ENCODE measurements around the gene HMCN1.

DNA sequence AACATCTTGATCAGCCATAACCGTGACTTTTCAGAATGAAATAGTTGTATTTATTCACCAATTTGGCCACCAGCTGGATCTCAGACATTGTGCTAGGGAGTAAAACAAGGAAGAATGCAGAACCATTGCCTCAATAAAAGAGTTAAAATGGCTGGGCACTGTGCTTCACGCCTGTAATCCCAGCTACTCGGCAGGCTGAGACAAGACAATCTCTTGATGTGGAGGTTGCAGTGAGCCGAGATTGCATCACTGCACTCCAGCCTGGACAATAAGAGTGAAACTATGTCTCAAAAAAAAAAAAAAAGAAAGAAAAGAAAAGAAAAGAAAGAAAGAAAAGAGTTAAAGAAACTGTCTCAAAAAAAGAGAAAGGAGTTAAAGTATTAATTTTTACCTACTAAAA is 441.4 kb downstream of the HMCN1 start:
- TF ChIP-seq, protein P1, sequence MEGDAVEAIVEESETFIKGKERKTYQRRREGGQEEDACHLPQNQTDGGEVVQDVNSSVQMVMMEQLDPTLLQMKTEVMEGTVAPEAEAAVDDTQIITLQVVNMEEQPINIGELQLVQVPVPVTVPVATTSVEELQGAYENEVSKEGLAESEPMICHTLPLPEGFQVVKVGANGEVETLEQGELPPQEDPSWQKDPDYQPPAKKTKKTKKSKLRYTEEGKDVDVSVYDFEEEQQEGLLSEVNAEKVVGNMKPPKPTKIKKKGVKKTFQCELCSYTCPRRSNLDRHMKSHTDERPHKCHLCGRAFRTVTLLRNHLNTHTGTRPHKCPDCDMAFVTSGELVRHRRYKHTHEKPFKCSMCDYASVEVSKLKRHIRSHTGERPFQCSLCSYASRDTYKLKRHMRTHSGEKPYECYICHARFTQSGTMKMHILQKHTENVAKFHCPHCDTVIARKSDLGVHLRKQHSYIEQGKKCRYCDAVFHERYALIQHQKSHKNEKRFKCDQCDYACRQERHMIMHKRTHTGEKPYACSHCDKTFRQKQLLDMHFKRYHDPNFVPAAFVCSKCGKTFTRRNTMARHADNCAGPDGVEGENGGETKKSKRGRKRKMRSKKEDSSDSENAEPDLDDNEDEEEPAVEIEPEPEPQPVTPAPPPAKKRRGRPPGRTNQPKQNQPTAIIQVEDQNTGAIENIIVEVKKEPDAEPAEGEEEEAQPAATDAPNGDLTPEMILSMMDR (IDR thresholded peaks at IDR 0.05; ENCODE audit: insufficient read depth, low read length, poor library complexity, severe bottlenecking) = no peak
- TF ChIP-seq EZH2phosphoT487 (conservative IDR thresholded peaks at IDR 0.05; ENCODE audit: low read length) = no peak
